Measurements from ENCODE around the gene MRPL51. TPM values are rescaled to one million over a fixed set of nuclear protein-coding genes. Genes with fewer than 3 reads are reported as not detected.
"Not testable (repeated sequence)": the region's sequence is repeated elsewhere in the genome, so short reads cannot be mapped to it uniquely, and the experiment has no call there.

The MRPL51 gene
- polyA plus RNA-seq, 1 donor = 112 TPM

- no peak for DNase-seq
These were observed 39.2 kb upstream of the MRPL51 start for GRCh38 chr12:6532051-6532926.

DNA sequence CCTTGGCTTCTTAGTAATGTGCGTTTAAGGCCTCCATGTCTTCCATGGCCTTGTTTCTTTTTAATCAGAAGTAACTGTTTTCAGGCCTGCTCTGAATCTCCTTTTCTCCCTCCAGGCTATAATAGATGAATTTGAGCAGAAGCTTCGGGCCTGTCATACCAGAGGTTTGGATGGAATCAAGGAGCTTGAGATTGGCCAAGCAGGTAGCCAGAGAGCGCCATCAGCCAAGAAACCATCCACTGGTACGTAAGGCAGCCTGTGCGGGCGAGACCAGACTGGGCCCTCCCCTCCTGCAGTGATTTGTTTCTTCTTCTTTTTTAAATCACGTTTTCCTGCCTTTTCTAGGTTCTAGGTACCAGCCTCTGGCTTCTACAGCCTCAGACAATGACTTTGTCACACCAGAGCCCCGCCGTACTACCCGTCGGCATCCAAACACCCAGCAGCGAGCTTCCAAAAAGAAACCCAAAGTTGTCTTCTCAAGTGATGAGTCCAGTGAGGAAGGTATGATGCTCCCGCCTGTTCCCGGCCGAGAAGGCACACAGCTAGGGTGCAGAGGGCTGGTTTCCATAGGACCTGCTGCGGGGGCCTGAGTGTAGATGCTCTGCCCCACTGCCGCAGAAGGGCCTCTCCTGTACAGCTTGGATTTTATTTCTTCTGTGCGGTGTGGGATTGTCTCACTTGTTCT lies 37.7 kb upstream of the MRPL51 start:
- no peak for DNase-seq

DNA sequence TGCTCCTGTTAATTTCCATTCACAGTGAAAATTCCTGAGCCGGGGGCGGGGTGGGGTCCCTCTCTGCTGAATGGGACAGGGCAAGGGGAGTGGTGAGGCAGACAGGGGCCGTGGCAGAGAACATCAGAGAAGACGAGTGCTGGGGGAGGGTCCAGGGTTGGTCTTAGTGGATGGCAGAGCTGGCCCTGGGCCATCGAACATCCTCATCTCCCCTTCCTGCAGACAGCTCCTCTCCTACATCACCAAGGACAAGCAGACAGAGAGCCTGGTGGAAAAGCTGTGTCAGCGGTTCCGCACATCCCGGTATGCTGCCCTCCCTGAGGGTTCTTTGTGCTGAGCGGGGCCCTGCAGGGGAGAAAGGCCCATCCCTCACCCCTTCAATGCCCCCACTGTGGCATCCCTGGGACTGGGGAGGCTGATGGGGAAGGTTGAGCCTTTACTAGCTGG lies 36.3 kb upstream of the MRPL51 start:
- no peak for DNase-seq

- no peak for DNase-seq
These were observed 35.6 kb upstream of the MRPL51 start for GRCh38 chr12:6528539-6529235.

DNA sequence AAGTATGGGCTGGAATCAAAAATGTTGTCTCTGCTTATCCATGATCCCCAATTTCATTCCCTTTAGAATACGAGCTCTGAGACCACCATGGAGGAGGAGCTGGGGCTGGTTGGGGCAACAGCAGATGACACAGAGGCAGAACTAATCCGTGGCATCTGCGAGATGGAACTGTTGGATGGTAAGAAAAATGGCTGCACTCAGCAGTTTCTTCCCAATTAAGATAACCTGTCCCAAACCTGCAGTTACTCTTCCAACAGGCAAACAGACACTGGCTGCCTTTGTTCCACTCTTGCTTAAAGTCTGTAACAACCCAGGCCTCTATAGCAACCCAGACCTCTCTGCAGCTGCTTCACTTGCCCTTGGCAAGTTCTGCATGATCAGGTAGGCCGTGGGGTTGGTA lies 34.6 kb upstream of the MRPL51 start:
- DNase-seq = no peak

GRCh38 chr12:6526766-6527525 lies 33.9 kb upstream of the MRPL51 start:
- DNase-seq = no peak

DNA sequence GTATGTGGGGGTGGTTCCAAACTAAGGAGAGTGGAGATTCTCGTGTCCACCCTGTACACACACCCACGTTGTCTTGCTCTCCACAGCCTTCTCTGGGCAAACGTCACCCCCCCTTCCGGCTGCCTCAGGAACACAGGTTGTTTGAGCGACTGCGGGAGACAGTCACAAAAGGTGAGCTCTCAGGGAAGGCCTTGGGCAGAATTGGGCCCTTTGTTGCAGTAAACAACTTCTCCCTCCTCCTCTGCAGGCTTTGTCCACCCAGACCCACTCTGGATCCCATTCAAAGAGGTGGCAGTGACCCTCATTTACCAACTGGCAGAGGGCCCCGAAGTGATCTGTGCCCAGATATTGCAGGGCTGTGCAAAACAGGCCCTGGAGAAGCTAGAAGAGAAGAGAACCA lies 33.1 kb upstream of the MRPL51 start:
- DNase-seq = no peak

DNA sequence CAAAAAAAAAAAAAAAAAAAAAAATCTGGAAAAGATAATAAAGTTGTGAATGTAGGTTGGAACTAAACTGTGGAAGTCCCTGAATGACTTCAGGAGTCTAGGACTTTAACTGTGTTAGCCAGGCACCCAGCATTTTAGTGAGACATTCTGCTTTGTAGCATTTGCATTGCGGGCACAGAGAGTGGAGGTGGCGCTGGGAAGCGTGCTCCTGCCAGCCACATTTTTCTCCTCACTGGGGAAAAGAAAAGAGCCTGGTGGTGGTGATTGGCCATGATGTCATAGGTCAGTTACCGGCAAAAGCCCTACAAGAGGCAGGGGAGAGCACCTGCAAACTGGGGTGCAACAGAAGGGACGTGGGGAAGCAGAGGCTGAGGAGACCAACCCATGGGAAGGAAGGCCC lies 31.6 kb upstream of the MRPL51 start:
- no peak for DNase-seq

GRCh38 chr12:6523708-6524107 lies 30.6 kb upstream of the MRPL51 start:
- DNase-seq = no peak

- no peak for DNase-seq
These were observed 29.1 kb upstream of the MRPL51 start for GRCh38 chr12:6522193-6522592.

DNA sequence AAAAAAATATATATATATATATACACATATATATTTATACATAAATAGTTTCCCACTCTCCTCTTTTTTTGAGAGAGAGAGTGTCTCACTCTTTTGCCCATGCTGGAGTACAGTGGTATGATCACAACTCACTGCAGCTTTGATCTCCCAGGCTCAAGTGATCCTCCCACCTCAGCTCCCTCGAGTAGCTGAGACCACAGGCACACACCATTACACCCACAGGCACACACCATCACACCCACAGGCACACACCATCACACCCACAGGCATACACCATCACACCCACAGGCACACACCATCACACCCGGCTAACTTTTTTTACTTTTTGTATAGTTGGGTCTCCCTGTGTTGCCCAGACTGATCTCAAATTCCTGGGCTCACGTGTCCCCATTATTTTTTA lies 27.1 kb upstream of the MRPL51 start:
- DNase-seq = no peak

GRCh38 chr12:6508087-6508486 lies 15.0 kb upstream of the MRPL51 start:
- no peak for DNase-seq

DNA sequence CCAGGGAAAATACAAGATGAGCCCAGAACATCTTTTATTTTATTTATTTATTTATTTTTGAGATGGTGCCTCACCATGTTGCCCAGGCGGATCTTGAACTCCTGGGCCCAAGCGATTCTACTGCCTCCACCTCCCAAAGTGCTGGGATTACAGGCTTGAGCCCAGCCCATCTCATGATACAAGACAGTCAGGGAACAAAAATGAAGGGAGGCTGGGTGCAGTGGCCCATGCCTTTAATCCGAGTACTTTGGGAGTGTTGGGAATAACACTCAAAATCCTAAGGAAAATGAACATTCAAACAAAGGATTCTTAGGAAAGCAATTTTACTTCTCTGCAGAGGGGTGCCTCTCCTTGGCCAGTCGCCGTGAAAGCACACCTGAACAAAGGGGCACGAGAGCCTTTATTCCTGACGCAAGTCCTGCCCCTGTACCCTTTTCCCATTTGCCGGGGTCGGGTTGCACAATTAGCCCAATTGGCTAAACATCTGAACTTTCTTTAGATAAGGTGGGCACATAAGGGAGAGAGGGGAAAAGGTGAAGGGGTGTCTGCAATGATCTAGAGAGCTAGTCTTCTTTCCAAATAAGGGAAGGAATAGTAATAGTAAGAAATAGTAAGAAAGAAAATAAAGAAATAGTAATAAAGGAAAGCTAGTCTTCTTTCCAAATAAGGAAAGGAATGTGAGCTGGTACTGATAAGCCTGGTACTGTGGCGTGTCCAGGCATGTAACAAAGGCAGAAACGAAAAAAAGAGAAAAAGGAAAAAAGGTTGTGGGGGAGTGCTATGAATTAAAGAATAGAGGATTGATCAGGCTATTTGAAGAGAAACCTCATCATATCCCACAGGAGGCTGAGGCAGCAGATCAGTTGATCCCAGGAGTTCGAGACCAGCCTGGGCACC lies 14.3 kb upstream of the MRPL51 start:
- no peak for DNase-seq

GRCh38 chr12:6500466-6500865 lies 7.4 kb upstream of the MRPL51 start:
- no peak for DNase-seq

GRCh38 chr12:6497291-6497690 lies 4.2 kb upstream of the MRPL51 start:
- DNase-seq = not testable (repeated sequence)

DNA sequence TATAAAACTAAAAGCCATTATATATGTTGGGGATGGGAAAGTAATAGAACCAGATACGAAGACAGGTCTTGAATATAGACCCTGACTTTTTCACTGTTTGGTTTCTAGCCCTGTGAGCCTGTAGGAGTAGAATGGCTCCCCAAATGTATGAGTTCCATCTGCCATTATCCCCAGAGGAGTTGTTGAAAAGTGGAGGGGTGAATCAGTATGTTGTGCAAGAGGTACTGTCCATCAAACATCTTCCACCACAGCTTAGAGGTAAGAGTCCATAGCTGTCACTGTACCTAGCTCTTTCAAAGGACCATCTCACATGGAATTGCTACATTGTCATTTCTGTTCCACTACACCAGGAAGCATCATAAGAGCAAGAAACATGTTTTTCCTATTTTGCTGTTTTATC lies 1.9 kb upstream of the MRPL51 start:
- no peak for DNase-seq

- no peak for DNase-seq
These were observed 1.2 kb upstream of the MRPL51 start for GRCh38 chr12:6494258-6494743.

DNA sequence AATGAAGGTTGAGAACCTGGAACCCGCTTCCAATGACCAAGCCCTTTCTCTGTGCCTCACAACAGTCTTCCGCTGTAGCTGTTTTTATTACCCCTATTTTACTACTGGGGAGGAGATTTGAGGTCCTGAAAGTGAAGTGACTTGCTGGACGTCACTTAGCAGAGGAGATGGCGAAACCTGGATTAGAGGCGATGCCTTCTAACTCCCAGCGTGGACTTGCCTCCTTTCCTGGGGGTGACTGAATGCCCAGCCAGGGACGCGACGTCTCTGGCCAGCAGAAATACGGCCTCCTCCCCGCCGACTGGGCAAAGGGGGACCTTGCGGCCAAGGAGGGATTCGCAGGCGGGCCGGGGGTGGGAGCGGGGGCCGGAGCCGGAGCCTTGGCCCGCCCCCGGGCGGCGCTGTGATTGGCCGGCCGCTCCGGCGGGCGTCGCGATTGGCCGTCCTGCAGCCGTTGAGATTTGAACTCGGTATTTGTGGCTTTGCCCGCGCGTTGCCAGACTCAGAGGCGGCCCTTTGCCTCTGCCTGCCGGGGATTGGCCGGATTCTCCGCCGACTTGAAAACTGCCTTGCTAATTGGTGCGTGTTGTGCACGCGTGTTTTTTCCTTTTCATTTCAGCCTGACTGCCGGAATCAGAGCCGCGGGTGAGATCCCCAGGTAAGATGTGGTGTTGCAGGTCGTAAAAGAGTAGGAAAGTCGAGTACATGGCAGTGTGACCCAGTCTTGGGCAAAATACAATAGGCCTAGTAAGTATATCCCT lies 615 bp upstream of the MRPL51 start, which contains the start of gene NCAPD2:
Gene NCAPD2 (plus strand): TSS at position 606 of the 761 bp plus-strand sequence. CDS start 997 bp downstream, outside the sequence.
- DNase-seq = peak; percentile 94

GRCh38 chr12:6490673-6491072 lies 2.4 kb downstream of the MRPL51 start:
- DNase-seq = not testable (repeated sequence)

DNA sequence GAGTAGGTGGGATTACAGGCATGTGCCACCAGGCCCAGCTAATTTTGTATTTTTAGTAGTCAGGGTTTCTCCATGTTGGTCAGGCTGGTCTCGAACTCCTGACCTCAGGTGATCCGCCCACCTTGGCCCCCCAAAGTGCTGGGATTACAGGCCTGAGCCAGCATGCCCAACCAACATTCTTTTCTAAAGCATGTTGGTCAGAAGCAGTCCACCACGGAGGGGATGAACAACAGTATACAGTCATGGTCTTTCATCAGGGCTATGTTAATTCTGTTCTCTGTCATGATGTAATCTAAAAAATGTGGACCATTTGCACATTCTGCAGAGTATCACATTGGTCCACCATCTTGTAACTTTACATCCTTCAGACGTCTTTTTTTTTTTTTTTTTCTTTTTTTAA lies 3.6 kb downstream of the MRPL51 start:
- DNase-seq = no peak
